Pancreas (tissue), 10 donors: ENCODE measurements around the gene EXOG. TPM values are rescaled to one million over a fixed set of nuclear protein-coding genes. Genes with fewer than 3 reads are reported as not detected.

Experiments used
- ATAC-seq, 4 donors: fragments of 200-7000 bp; cut with Tn5 transposase; one replicate each; pipeline versions ENCODE4 v1.8.0 to v1.9.1; 2020; ENCODE audit warnings: mild to moderate bottlenecking in 4 of 4, moderate library complexity in 4 of 4
- DNase-seq, 6 donors: peaks; one replicate each; pipeline ENCODE4 v3.0.0-alpha.2; 2020
- FAIRE-seq: peaks from 2 replicates; lab custom pipeline; 2012; peaks lifted over from hg19 to GRCh38; lab: Jason Lieb, UNC
- H3K27ac ChIP-seq, 4 donors: fragments of 200-600 bp; sonication (generic); 1 replicate in 3 of 4; 2 replicates in 1 of 4; pipeline versions ENCODE4 v1.5.0 to v1.8.0; 2020
- H3K27me3 ChIP-seq, 4 donors: fragments of 200-600 bp; one replicate each; pipeline ENCODE4 v1.8.0; 2021
- H3K36me3 ChIP-seq, 3 donors: fragments of 200-600 bp; sonication (generic) in 1 of 3; one replicate each; pipeline versions ENCODE4 v1.5.0 to v1.8.0; 2020 to 2021
- H3K4me1 ChIP-seq, 3 donors: fragments of 200-600 bp; one replicate each; pipeline ENCODE4 v1.8.0; 2021
- H3K4me3 ChIP-seq, 4 donors: fragments of 200-600 bp; sonication (generic) in 2 of 4; one replicate each; pipeline versions ENCODE4 v1.5.0 to v1.8.0; 2020 to 2021
- H3K9me3 ChIP-seq, 4 donors: fragments of 200-600 bp; one replicate each; pipeline ENCODE4 v1.8.0; 2021
- WGBS, 2 donors: extraction: QIAGEN DNeasy Blood & Tissue Kit; methylation state at CpG; one replicate each; pipeline ENCODE4 v1.1.7; 2013; 5-methylcytosine and 5-hydroxymethylcytosine counted together
- intact Hi-C, 3 donors: fragments of 100-400 bp; cut with DNase I; formaldehyde crosslinking; loops; one replicate each; pipeline versions ENCODE4 v1.11.1 to v1.14.2; 2022
- polyA plus RNA-seq, 2 donors: library from polyadenylated mRNA; stranded (reverse); fragments of 200-250 nt; gene quantifications; one replicate each; pipeline ENCODE4 v1.2.3, GENCODE V29; 2013
- total RNA-seq, 6 donors: library from RNA; stranded (reverse); fragmentation: NEBNext Ultra II Directional in 4 of 6; extraction: Animal tissue kit (Norgen Biotek cat#: 25700) in 4 of 6; gene quantifications; one replicate each; pipeline versions ENCODE4 v1.2.1 to v1.2.4, GENCODE V29; 2021 to 2023
- TF ChIP-seq, protein P1 (sequence below), 4 donors: fragments of 200-600 bp; sonication (generic) in 3 of 4; IDR thresholded peaks; one replicate each; pipeline versions ENCODE4 v1.5.0 to v1.8.0; 2021; ENCODE audit warnings: antibody characterized with exemption in 4 of 4
- donor health status: healthy with polysubstance abuse.
- donor health status: DM: no; HTN: no; CAD: no; lungs with moderate emphysema.
- donor health status: DM: no; HTN: no; CAD: no.
- donor health status: control.
- donor health status: control.
- donor health status: Bipolar disorder and iron deficiency.
- donor health status: DM: yes; HTN: yes; CAD: no.
- donor health status: DM: no; HTN: no; CAD: no.
- donor health status: DM: no; HTN: no; CAD: no.
- donor health status: DM: yes; HTN: yes; CAD: no.

The EXOG gene
- total and polyA plus RNA-seq, 8 donors: 3.7 to 10.3 (median 4.6) TPM

DNA sequence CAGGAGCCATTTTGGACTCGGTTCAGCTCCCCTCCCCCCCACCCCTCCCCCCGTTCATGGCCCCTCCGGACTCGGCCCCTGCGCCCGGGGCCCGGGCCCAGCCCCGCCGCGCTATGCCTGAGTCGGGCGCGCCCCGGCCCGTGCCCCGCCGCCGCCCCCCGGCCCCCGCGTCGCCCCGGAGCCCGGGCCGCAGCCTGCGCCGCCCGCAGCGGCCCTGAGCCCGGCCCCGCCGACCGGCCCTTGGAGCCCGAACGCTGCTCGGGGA is 42.3 kb upstream of the EXOG start:
- H3K27me3 ChIP-seq: no peaks in the 10 kb centered on the region
- FAIRE-seq (no peak), ATAC-seq (no peak), DNase-seq (no peak)
- peaks cover 18 to 31% (median 28%) of the 10 kb centered on the region in 3 donors for H3K4me1 ChIP-seq
- no peaks in the 10 kb centered on the region for H3K9me3 ChIP-seq
- intact Hi-C loops: no loop called here
- peak overlapping the region; percentile 57 to 83 (median 70) for H3K4me3 ChIP-seq
- 0 to 1% methylated on average over 13 to 36 of the region's 36 CpGs for WGBS, 2 donors
- TF ChIP-seq, protein P1, sequence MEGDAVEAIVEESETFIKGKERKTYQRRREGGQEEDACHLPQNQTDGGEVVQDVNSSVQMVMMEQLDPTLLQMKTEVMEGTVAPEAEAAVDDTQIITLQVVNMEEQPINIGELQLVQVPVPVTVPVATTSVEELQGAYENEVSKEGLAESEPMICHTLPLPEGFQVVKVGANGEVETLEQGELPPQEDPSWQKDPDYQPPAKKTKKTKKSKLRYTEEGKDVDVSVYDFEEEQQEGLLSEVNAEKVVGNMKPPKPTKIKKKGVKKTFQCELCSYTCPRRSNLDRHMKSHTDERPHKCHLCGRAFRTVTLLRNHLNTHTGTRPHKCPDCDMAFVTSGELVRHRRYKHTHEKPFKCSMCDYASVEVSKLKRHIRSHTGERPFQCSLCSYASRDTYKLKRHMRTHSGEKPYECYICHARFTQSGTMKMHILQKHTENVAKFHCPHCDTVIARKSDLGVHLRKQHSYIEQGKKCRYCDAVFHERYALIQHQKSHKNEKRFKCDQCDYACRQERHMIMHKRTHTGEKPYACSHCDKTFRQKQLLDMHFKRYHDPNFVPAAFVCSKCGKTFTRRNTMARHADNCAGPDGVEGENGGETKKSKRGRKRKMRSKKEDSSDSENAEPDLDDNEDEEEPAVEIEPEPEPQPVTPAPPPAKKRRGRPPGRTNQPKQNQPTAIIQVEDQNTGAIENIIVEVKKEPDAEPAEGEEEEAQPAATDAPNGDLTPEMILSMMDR (IDR thresholded peaks at IDR 0.05): no peak
- H3K27ac ChIP-seq: peak overlapping the region; percentile 76 to 92 (median 90)
- H3K36me3 ChIP-seq: no peaks in the 10 kb centered on the region

DNA sequence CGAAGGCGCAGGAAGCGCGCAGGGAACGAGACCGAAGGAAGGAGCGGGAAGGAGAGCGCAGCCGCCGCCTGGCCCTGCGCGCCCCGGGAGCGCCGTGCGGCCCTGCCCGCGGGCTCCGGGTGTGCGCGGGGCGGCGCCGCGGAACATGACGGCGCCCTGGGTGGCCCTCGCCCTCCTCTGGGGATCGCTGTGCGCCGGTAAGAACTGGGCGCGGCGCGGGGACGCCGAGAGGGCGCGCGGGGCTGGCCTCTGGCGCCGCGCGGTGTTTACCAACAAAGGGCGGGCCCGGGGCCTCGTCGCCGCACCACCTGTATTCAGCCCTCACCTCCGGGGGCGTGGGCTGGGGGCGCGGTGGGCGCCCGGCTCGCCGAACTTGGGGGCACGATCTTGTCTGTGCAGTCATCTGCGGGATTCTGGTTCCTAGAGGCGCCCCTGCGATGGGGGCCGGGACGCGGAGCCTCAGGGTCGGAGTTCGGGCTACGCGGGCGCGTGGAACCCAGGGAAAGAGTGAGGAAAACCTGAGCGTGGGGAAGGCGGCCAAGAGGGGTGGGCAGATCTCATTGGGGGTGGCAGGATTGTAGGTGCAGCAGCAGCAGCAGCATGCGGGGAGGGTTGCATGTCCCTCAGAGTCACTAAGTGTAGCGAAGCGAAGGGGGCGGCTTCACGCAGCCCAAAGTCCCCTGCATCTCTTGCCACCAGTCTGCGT is 41.8 kb upstream of the EXOG start:
- ATAC-seq (peak; percentile 8 to 46 (median 22)), FAIRE-seq (no peak), DNase-seq (peak; percentile 34 to 85 (median 56))
- Histone ChIP-seq H3K9me3 (no peaks in the 10 kb centered on the region), H3K27ac (peak overlapping the region; percentile 76 to 92 (median 90)), H3K36me3 (no peaks in the 10 kb centered on the region), H3K4me1 (peaks cover 21 to 34% (median 30%) of the 10 kb centered on the region in 3 donors), H3K4me3 (peak overlapping the region; percentile 57 to 83 (median 70)), H3K27me3 (no peaks in the 10 kb centered on the region)
- intact Hi-C loops: no loop called here
- WGBS, 2 donors: 1% methylated on average over 44 to 78 of the region's 78 CpGs
- TF ChIP-seq, protein P1 (IDR thresholded peaks at IDR 0.05): no peak

DNA sequence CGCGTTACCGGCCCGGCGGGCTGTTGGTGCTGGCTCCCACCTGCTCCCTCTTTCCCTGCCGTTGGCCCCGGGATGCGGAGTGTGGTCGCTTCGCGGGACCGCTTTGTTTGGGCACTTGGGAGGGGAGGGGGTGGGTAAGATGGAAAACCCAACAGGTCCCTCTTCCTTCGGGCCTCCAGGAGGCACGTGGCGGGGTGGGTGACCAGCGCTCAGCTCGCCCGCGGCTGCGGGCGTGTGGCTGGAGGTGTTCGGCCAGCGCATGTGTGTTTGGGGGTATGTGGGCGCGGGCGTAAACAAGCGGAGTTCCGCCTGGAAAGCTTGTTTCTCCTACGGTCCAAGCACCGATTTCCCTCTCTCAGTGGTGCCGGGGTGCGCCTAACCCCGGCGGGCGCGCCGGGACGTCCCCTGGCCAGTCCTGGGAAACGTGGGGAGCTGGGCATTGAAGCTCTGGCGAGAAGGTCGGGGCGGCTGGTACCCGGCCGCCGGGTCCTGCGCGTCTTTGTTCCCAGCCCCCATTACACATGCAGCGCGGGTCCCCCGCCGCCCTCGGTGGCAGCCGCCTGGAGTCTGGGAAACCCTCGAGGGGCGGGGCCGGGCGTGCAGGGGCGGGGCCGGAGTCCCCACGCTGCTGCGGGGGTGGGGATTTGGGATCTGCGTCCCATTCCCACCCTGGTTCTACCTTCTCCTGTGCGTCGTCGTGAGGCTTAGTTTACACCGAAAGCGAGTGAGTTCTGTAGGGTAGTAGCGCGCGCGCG is 41.1 kb upstream of the EXOG start:
- H3K4me3 ChIP-seq: peak overlapping the region; percentile 57 to 83 (median 70)
- peaks cover 21 to 36% (median 32%) of the 10 kb centered on the region in 3 donors for H3K4me1 ChIP-seq
- FAIRE-seq (no peak), DNase-seq (peak; percentile 83 to 92 (median 88)), ATAC-seq (peak; percentile 69 to 78 (median 75))
- H3K27ac ChIP-seq: peak overlapping the region; percentile 76 to 92 (median 90)
- H3K27me3 ChIP-seq: no peaks in the 10 kb centered on the region
- H3K36me3 ChIP-seq: no peaks in the 10 kb centered on the region
- H3K9me3 ChIP-seq: no peaks in the 10 kb centered on the region
- 0 to 1% methylated on average over 71 to 72 of the region's 72 CpGs for WGBS, 2 donors
- TF ChIP-seq, protein P1 (IDR thresholded peaks at IDR 0.05): no peak
- intact Hi-C loops: no loop called here

DNA sequence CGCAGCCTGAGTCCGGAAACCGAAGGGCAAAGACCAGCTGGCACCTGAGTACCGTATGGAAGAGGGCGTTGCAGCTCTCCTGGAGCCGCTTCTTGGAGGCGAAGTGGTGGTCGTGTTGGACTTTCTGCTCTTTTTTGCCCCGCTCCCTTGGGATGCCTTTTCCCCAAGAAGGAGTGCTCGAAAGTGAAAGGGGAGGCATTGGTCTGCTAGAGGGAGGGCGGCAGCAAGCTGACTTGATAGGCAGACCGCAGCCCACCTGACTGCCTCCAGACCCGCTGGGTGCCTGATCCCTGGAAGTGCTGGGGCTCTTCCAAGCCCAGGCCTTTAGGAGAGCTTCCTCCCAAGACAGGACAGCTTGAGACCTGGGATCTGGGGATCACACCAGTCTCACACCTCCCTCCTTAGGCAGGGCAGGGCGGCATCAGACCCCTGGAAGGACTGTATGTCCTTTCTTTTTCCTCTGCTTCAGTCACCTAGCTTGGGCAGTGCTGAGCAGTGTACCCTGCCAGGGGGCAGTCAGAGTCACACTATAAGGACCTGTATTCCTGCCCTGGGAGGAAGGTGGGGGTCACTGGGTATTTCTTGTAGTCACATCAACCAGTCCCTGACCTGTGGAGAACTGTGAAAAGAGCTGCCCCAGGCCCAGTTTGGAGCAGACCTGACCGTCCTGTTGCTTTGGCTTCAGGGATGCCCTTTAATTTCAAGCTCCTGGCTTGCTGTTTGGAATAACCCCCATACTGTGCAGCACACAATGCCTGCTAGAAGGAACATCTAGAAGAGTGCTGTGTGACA is 40.3 kb upstream of the EXOG start:
- DNase-seq (peak in 3 of 6 donors; percentile 31 to 49 (median 49)), FAIRE-seq (no peak), ATAC-seq (peak in 3 of 4 donors; percentile 0 to 1 (median 1))
- H3K36me3 ChIP-seq: no peaks in the 10 kb centered on the region
- TF ChIP-seq, protein P1 (IDR thresholded peaks at IDR 0.05): no peak
- no peaks in the 10 kb centered on the region for H3K27me3 ChIP-seq
- peak overlapping the region; percentile 76 to 92 (median 90) for H3K27ac ChIP-seq
- intact Hi-C loops: no loop called here
- H3K4me1 ChIP-seq: peaks cover 21 to 42% (median 39%) of the 10 kb centered on the region in 3 donors
- H3K4me3 ChIP-seq: peak overlapping the region; percentile 57 to 83 (median 70)
- H3K9me3 ChIP-seq: no peaks in the 10 kb centered on the region
- WGBS, 2 donors: 8 to 12% methylated on average over 15 of the region's 15 CpGs
